Memory B cell (primary cell): ENCODE results near the gene WDFY3.

Experiments
- ATAC-seq: fragments of 150-1000 bp; cut with Tn5 transposase; 2 replicates; pipeline ENCODE4 v1.10.0; 2021; ENCODE audit warnings: low read depth, mild to moderate bottlenecking, moderate library complexity
- DNase-seq, 2 donors: peaks; one replicate each; pipeline ENCODE4 v3.0.0; 2022; ENCODE audit warnings: low spot score in 2 of 2
- H3K27ac Mint-ChIP-seq: one replicate; pipeline ENCODE4 v1.8.0; 2022; ENCODE audit warnings: mild to moderate bottlenecking, moderate library complexity, mixed read lengths
- H3K27me3 Mint-ChIP-seq: one replicate; pipeline ENCODE4 v1.8.0; 2022; ENCODE audit warnings: mixed read lengths
- H3K36me3 Mint-ChIP-seq: one replicate; pipeline ENCODE4 v1.8.0; 2022; ENCODE audit warnings: mild to moderate bottlenecking, mixed read lengths
- H3K4me1 Mint-ChIP-seq: one replicate; pipeline ENCODE4 v1.8.0; 2022; ENCODE audit warnings: mixed read lengths
- H3K4me3 Mint-ChIP-seq: one replicate; pipeline ENCODE4 v1.8.0; 2022; ENCODE audit warnings: mild to moderate bottlenecking, moderate library complexity, mixed read lengths
- H3K9me3 Mint-ChIP-seq: one replicate; pipeline ENCODE4 v1.8.0; 2022; ENCODE audit warnings: mixed read lengths

WDFY3 gene

GRCh38 chr4:84877051-84877833, 89.2 kb downstream of the WDFY3 start:
- no peak for ATAC-seq
- Mint-ChIP-seq H3K36me3 (no peaks in the 10 kb centered on the region), H3K27ac (no peak overlapping the region), H3K4me1 (no peaks in the 10 kb centered on the region), H3K27me3 (peaks cover 2% of the 10 kb centered on the region), H3K4me3 (no peak overlapping the region), H3K9me3 (no peaks in the 10 kb centered on the region)
- DNase-seq, result no peak

- Mint-ChIP-seq H3K27me3 (peaks cover 2% of the 10 kb centered on the region), H3K9me3 (no peaks in the 10 kb centered on the region), H3K36me3 (no peaks in the 10 kb centered on the region), H3K27ac (no peak overlapping the region), H3K4me1 (no peaks in the 10 kb centered on the region), H3K4me3 (no peak overlapping the region)
- DNase-seq (no peak), ATAC-seq (no peak)
Measured at GRCh38 chr4:84875636-84876371, 90.7 kb downstream of the WDFY3 start.

GRCh38 chr4:84874619-84875018, 91.9 kb downstream of the WDFY3 start:
- Mint-ChIP-seq H3K9me3 (no peaks in the 10 kb centered on the region), H3K36me3 (no peaks in the 10 kb centered on the region), H3K27me3 (peaks cover 2% of the 10 kb centered on the region), H3K4me1 (no peaks in the 10 kb centered on the region), H3K4me3 (no peak overlapping the region), H3K27ac (no peak overlapping the region)
- ATAC-seq (no peak), DNase-seq (no peak)

- no peak for DNase-seq
- no peaks in the 10 kb centered on the region for H3K4me1 Mint-ChIP-seq
- H3K27ac Mint-ChIP-seq, result no peak overlapping the region
- no peak overlapping the region for H3K4me3 Mint-ChIP-seq
- no peaks in the 10 kb centered on the region for H3K27me3 Mint-ChIP-seq
- no peaks in the 10 kb centered on the region for H3K36me3 Mint-ChIP-seq
- ATAC-seq, result no peak
- no peaks in the 10 kb centered on the region for H3K9me3 Mint-ChIP-seq
Measured at GRCh38 chr4:84870398-84871163, 95.9 kb downstream of the WDFY3 start.

- Mint-ChIP-seq H3K27ac (no peak overlapping the region), H3K36me3 (no peaks in the 10 kb centered on the region), H3K9me3 (no peaks in the 10 kb centered on the region), H3K27me3 (peaks cover 1% of the 10 kb centered on the region), H3K4me1 (no peaks in the 10 kb centered on the region), H3K4me3 (no peak overlapping the region)
- ATAC-seq, result no peak
- no peak for DNase-seq
Measured at GRCh38 chr4:84866295-84866694, 100.2 kb downstream of the WDFY3 start.

GRCh38 chr4:84865600-84865999, 100.9 kb downstream of the WDFY3 start:
- no peak overlapping the region for H3K27ac Mint-ChIP-seq
- H3K36me3 Mint-ChIP-seq, result no peaks in the 10 kb centered on the region
- ATAC-seq, result no peak
- no peak for DNase-seq
- no peak overlapping the region for H3K4me3 Mint-ChIP-seq
- H3K9me3 Mint-ChIP-seq, result no peaks in the 10 kb centered on the region
- H3K27me3 Mint-ChIP-seq, result peaks cover 1% of the 10 kb centered on the region
- H3K4me1 Mint-ChIP-seq, result no peaks in the 10 kb centered on the region

- Mint-ChIP-seq H3K27ac (no peak overlapping the region), H3K9me3 (peaks cover 1% of the 10 kb centered on the region), H3K4me3 (no peak overlapping the region), H3K4me1 (no peaks in the 10 kb centered on the region), H3K36me3 (no peaks in the 10 kb centered on the region), H3K27me3 (peaks cover 5% of the 10 kb centered on the region)
- ATAC-seq (no peak), DNase-seq (no peak)
Measured at GRCh38 chr4:84862064-84862463, 104.4 kb downstream of the WDFY3 start.

GRCh38 chr4:84857296-84857695, 109.2 kb downstream of the WDFY3 start:
- Mint-ChIP-seq H3K36me3 (no peaks in the 10 kb centered on the region), H3K4me3 (no peak overlapping the region), H3K27ac (no peak overlapping the region), H3K4me1 (no peaks in the 10 kb centered on the region), H3K27me3 (peaks cover 3% of the 10 kb centered on the region), H3K9me3 (peaks cover 1% of the 10 kb centered on the region)
- ATAC-seq, result no peak
- DNase-seq, result no peak

- H3K4me1 Mint-ChIP-seq, result no peaks in the 10 kb centered on the region
- H3K27ac Mint-ChIP-seq, result no peak overlapping the region
- ATAC-seq (no peak), DNase-seq (no peak)
- no peak overlapping the region for H3K4me3 Mint-ChIP-seq
- H3K36me3 Mint-ChIP-seq, result no peaks in the 10 kb centered on the region
- H3K9me3 Mint-ChIP-seq, result peaks cover 1% of the 10 kb centered on the region
- H3K27me3 Mint-ChIP-seq, result peaks cover 3% of the 10 kb centered on the region
Measured at GRCh38 chr4:84856468-84857049, 109.9 kb downstream of the WDFY3 start.

- no peak overlapping the region for H3K4me3 Mint-ChIP-seq
- no peak overlapping the region for H3K27ac Mint-ChIP-seq
- no peaks in the 10 kb centered on the region for H3K36me3 Mint-ChIP-seq
- H3K4me1 Mint-ChIP-seq, result no peaks in the 10 kb centered on the region
- ATAC-seq, result no peak
- peaks cover 3% of the 10 kb centered on the region for H3K27me3 Mint-ChIP-seq
- peaks cover 1% of the 10 kb centered on the region for H3K9me3 Mint-ChIP-seq
- DNase-seq, result no peak
Measured at GRCh38 chr4:84855774-84856173, 110.7 kb downstream of the WDFY3 start.

- Mint-ChIP-seq H3K9me3 (no peaks in the 10 kb centered on the region), H3K27me3 (no peaks in the 10 kb centered on the region)
- no peak for DNase-seq
Measured at GRCh38 chr4:84852081-84852480, 114.4 kb downstream of the WDFY3 start.

GRCh38 chr4:84849051-84849640, 117.3 kb downstream of the WDFY3 start:
- Mint-ChIP-seq H3K27me3 (no peaks in the 10 kb centered on the region), H3K27ac (no peak overlapping the region), H3K4me1 (no peaks in the 10 kb centered on the region), H3K4me3 (no peak overlapping the region), H3K9me3 (no peaks in the 10 kb centered on the region), H3K36me3 (no peaks in the 10 kb centered on the region)
- DNase-seq (no peak), ATAC-seq (no peak)

More at GRCh38 chr4:84852081-84852480, 114.4 kb downstream of the WDFY3 start:
- no peak overlapping the region for H3K27ac Mint-ChIP-seq
- H3K4me3 Mint-ChIP-seq, result no peak overlapping the region
- ATAC-seq, result no peak
- H3K4me1 Mint-ChIP-seq, result no peaks in the 10 kb centered on the region
- H3K36me3 Mint-ChIP-seq, result no peaks in the 10 kb centered on the region

GRCh38 chr4:84848432-84848831, 118.1 kb downstream of the WDFY3 start:
- H3K27ac Mint-ChIP-seq, result no peak overlapping the region
- DNase-seq, result no peak
- ATAC-seq, result no peak

More at GRCh38 chr4:84848432-84848831, 118.1 kb downstream of the WDFY3 start:
- Mint-ChIP-seq H3K4me1 (no peaks in the 10 kb centered on the region), H3K9me3 (no peaks in the 10 kb centered on the region), H3K36me3 (no peaks in the 10 kb centered on the region), H3K27me3 (no peaks in the 10 kb centered on the region), H3K4me3 (no peak overlapping the region)
